OCI-LY7 (cell line): ENCODE measurements around the gene STMN1. TPM values are rescaled to one million over a fixed set of nuclear protein-coding genes. Genes with fewer than 3 reads are reported as not detected.

ENCODE experiments used
- BruUV-seq: library from RNA; stranded (reverse); fragments of 400-500 nt; replicated peaks from 2 replicates; lab custom pipeline; 2021; lab: Mats Ljungman, UMichigan
- CTCF ChIA-PET: fragments of 300-600 bp; sonication (Branson Sonifier 250); formaldehyde crosslinking; loops from one replicate; lab custom pipeline; 2022; ENCODE audit warnings: antibody characterized with exemption; ENCODE audit not compliant: unreplicated experiment; lab: Charles Lee
- POLR2A ChIA-PET: fragments of 300-600 bp; sonication (Branson Sonifier 250); formaldehyde crosslinking; loops from one replicate; lab custom pipeline; 2022; ENCODE audit warnings: antibody characterized with exemption; lab: Charles Lee
- DNase-seq: peaks from one replicate; pipeline ENCODE4 v3.0.0-alpha.2; 2015; ENCODE audit warnings: low spot score
- H2AFZ ChIP-seq: fragments of 200-600 bp; sonication (generic), shearing (Covaris generic); 2 replicates; pipeline ENCODE4 v1.6.1; 2014; ENCODE audit warnings: mild to moderate bottlenecking, antibody characterized with exemption, low read length, moderate library complexity
- H3K27ac ChIP-seq: fragments of 200-600 bp; sonication (generic); 2 replicates; pipeline ENCODE4 v1.5.1; 2014; ENCODE audit warnings: mixed run types, low read depth, mild to moderate bottlenecking, moderate library complexity, low read length, inconsistent platforms; ENCODE audit not compliant: poor library complexity, severe bottlenecking
- H3K36me3 ChIP-seq: fragments of 200-600 bp; sonication (generic); 2 replicates; pipeline ENCODE4 v1.6.1; 2014; ENCODE audit warnings: mild to moderate bottlenecking, antibody characterized with exemption, low read length, moderate library complexity, mixed read lengths; ENCODE audit not compliant: insufficient read depth
- H3K4me1 ChIP-seq: fragments of 200-600 bp; sonication (generic); 2 replicates; pipeline ENCODE4 v1.5.1; 2014; ENCODE audit warnings: mild to moderate bottlenecking, low read length; ENCODE audit not compliant: insufficient read depth, poor library complexity, severe bottlenecking
- H3K4me2 ChIP-seq: fragments of 200-600 bp; sonication (generic); 2 replicates; pipeline ENCODE4 v1.6.1; 2014; ENCODE audit warnings: mild to moderate bottlenecking, low read length
- H3K4me3 ChIP-seq: fragments of 200-600 bp; sonication (generic); 2 replicates; pipeline ENCODE4 v1.5.1; 2014; ENCODE audit warnings: mild to moderate bottlenecking, low read depth, low read length; ENCODE audit not compliant: poor library complexity, severe bottlenecking
- H3K79me2 ChIP-seq: fragments of 200-600 bp; sonication (generic); 2 replicates; pipeline ENCODE4 v1.6.1; 2016; ENCODE audit warnings: low read depth, mild to moderate bottlenecking, low read length, moderate library complexity, mixed read lengths; ENCODE audit not compliant: insufficient read depth
- H3K9me2 ChIP-seq: fragments of 200-600 bp; sonication (generic); 2 replicates; pipeline ENCODE4 v1.6.1; 2016; ENCODE audit warnings: mild to moderate bottlenecking, low read length, mixed read lengths; ENCODE audit not compliant: insufficient read depth
- H3K9me3 ChIP-seq: fragments of 200-600 bp; sonication (generic); 2 replicates; pipeline ENCODE4 v1.6.1; 2014; ENCODE audit warnings: mild to moderate bottlenecking, mixed run types, low read length, mixed read lengths
- H4K20me1 ChIP-seq: fragments of 200-600 bp; sonication (generic); 2 replicates; pipeline ENCODE4 v1.6.1; 2014; ENCODE audit warnings: mild to moderate bottlenecking, antibody characterized with exemption, low read length, moderate library complexity, mixed read lengths; ENCODE audit not compliant: insufficient read depth
- CTCF ChIP-seq: fragments of 200-600 bp; sonication (generic); conservative IDR thresholded peaks from 2 replicates; pipeline ENCODE4 v1.5.1; 2014; ENCODE audit warnings: mild to moderate bottlenecking, antibody characterized with exemption, low read length, moderate library complexity, mixed read lengths
- EZH2phosphoT487 ChIP-seq: fragments of 200-600 bp; sonication (generic); IDR thresholded peaks from 2 replicates; pipeline ENCODE4 v1.6.1; 2018; ENCODE audit warnings: low read depth, borderline replicate concordance, mild to moderate bottlenecking, mixed run types, antibody characterized with exemption, low read length, moderate library complexity, mixed read lengths
- intact Hi-C: fragments of 100-400 bp; cut with micrococcal nuclease; formaldehyde crosslinking; loops from one replicate; pipeline ENCODE4 v1.10.0; 2022; ENCODE audit not compliant: unreplicated experiment
- total RNA-seq, 2 experiments: library from RNA; depleted of rRNA in 1 of 2; stranded (reverse); fragments of >200 nt in 1 of 2; shearing (Covaris generic) in 1 of 2; gene quantifications; 2 replicates each; pipeline ENCODE4 v1.2.3, GENCODE V29; 2014 to 2022

STMN1 gene
- total RNA-seq, 2 experiments from 2014 or later, result 730 to 847 TPM

DNA sequence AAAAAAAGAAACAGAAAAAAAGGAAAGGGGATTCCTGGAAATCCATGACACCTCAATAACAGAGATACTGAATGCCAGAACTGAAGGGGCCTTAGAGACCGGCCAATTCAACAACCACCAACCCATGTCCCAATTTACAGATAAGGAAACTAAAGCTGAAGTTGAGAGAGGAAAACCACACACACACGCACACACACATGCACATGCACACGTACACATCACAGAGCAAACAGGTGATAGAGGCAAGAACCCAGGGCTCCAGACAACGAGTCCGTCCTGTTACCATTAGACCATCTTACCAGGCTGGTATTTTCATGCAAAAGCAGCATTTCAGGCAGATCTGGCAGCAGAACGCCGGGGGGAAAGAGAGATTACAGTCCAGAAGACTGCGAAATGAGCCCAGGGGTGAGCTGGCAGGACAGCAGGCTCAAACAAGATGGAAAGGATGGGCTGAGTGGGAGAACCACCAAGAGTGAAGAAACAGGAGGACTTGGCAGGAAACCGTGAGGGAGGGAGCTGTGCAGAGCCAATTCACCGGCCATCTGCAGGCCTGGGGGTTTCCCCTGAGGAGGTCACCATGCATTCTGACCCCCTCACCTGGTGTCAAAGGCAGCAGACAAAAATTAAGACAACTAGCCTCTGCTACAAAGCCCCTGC lies 48.2 kb upstream of the STMN1 start:
- Histone ChIP-seq H3K9me3 (no peaks in the 10 kb centered on the region), H3K4me1 (no peaks in the 10 kb centered on the region), H3K4me2 (no peak overlapping the region), H3K36me3 (peaks cover 14% of the 10 kb centered on the region), H3K4me3 (no peak overlapping the region), H2AFZ (no peak overlapping the region), H3K27ac (no peak overlapping the region), H3K79me2 (no peaks in the 10 kb centered on the region), H4K20me1 (no peaks in the 10 kb centered on the region), H3K9me2 (no peaks in the 10 kb centered on the region)
- no peak for DNase-seq
- intact Hi-C loops, result no loop called here
- ChIA-PET CTCF (no interaction called here), POLR2A (no interaction called here)
- no peak for TF ChIP-seq EZH2phosphoT487
- BruUV-seq, result no TSS peak

DNA sequence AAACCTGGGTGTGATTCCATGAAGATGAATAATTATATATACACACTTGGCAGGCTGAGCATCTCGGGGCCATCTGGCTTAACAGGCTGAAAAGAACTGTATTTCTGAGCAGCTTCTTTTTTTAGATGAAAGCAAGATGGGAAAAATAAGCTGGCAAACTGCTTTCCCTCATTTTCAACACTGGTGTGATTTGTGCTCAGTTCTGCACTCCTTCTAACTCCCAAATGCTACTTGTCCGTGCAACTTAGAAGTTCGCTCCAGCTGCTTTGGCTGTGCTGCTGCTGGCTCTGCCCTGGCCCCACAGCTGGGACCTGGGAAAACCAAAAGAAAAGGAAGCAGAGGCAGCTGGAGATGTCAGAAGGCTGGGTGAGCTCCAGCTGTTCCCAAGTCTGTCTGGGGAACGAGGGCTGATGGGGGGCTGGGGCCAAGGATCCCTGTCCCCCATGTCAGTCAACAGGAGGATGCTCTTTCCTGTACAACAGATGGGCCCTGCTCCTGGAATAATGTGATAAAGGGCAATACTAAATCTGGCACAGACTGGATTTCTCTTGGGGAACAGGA lies 46.7 kb upstream of the STMN1 start:
- DNase-seq, result no peak
- H3K9me3 ChIP-seq, result no peaks in the 10 kb centered on the region
- no peak overlapping the region for H3K4me2 ChIP-seq
- H3K9me2 ChIP-seq, result no peaks in the 10 kb centered on the region
- no peak for TF ChIP-seq EZH2phosphoT487
- no peak for TF ChIP-seq CTCF
- no peak overlapping the region for H3K27ac ChIP-seq
- no peaks in the 10 kb centered on the region for H3K79me2 ChIP-seq
- H2AFZ ChIP-seq, result no peak overlapping the region
- no peaks in the 10 kb centered on the region for H4K20me1 ChIP-seq
- no peaks in the 10 kb centered on the region for H3K4me1 ChIP-seq
- no TSS peak for BruUV-seq
- POLR2A ChIA-PET, result no interaction called here
- intact Hi-C loops, result no loop called here
- CTCF ChIA-PET, result no interaction called here
- H3K4me3 ChIP-seq, result no peak overlapping the region
- H3K36me3 ChIP-seq, result peaks cover under 1% of the 10 kb centered on the region; the same call in 1 of the 2 replicates

- Histone ChIP-seq H3K27ac (no peak overlapping the region), H3K4me3 (no peak overlapping the region), H3K9me3 (no peaks in the 10 kb centered on the region), H3K79me2 (no peaks in the 10 kb centered on the region), H2AFZ (no peak overlapping the region), H3K9me2 (no peaks in the 10 kb centered on the region), H4K20me1 (no peaks in the 10 kb centered on the region), H3K4me1 (no peaks in the 10 kb centered on the region), H3K36me3 (no peaks in the 10 kb centered on the region), H3K4me2 (no peak overlapping the region)
- ChIA-PET POLR2A (no interaction called here), CTCF (no interaction called here)
- BruUV-seq, result no TSS peak
- TF ChIP-seq EZH2phosphoT487, result no peak
- no peak for TF ChIP-seq CTCF
- intact Hi-C loops, result no loop called here
- no peak for DNase-seq
These were observed 42.4 kb upstream of the STMN1 start for GRCh38 chr1:25948641-25949040.
